ENCODE results near the gene SAP30L. TPM values are rescaled to one million over a fixed set of nuclear protein-coding genes. Genes with fewer than 3 reads are reported as not detected.

SAP30L gene
- total RNA-seq, 1 experiment from 2014 or later = 38.6 TPM

DNA sequence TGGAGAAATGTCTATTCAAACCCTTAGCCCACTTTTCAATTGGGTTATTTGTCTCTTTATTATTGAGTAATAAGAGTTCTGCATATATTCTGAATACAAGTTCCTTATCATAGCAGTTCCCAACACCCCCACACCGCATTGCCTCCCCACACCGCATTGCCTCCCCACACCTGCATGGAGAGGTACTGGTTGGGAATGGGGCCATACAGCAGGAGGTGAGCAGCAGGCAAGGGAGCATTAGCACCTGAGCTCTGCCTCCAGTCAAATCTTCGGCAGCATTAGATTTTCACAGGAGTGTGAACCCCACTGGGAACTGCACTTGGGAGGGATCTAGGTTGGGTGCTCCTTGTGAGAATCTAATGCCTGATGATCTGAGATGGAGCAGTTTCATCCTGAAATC is 10.6 kb upstream of the SAP30L start:
- H3K27ac Mint-ChIP-seq (ENCODE audit: unreplicated experiment) = no peak overlapping the region
- intact Hi-C loops (cut with micrococcal nuclease; ENCODE audit: unreplicated experiment) = no loop called here
- TF ChIP-seq, protein P1, sequence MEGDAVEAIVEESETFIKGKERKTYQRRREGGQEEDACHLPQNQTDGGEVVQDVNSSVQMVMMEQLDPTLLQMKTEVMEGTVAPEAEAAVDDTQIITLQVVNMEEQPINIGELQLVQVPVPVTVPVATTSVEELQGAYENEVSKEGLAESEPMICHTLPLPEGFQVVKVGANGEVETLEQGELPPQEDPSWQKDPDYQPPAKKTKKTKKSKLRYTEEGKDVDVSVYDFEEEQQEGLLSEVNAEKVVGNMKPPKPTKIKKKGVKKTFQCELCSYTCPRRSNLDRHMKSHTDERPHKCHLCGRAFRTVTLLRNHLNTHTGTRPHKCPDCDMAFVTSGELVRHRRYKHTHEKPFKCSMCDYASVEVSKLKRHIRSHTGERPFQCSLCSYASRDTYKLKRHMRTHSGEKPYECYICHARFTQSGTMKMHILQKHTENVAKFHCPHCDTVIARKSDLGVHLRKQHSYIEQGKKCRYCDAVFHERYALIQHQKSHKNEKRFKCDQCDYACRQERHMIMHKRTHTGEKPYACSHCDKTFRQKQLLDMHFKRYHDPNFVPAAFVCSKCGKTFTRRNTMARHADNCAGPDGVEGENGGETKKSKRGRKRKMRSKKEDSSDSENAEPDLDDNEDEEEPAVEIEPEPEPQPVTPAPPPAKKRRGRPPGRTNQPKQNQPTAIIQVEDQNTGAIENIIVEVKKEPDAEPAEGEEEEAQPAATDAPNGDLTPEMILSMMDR (IDR thresholded peaks at IDR 0.05; ENCODE audit: unreplicated experiment) = no peak
- H3K4me3 Mint-ChIP-seq (ENCODE audit: low read depth, unreplicated experiment) = no peak overlapping the region
- no TSS peak for BruUV-seq (replicated peaks)
- DNase-seq = no peak
- H3K9me3 Mint-ChIP-seq (ENCODE audit: low read depth, unreplicated experiment) = no peaks in the 10 kb centered on the region
- no peaks in the 10 kb centered on the region for H3K4me1 Mint-ChIP-seq (ENCODE audit: low read depth, unreplicated experiment)
- CTCF ChIA-PET = no interaction called here
- peaks cover 10% of the 10 kb centered on the region for H3K36me3 Mint-ChIP-seq (ENCODE audit: insufficient read depth, unreplicated experiment)
- no peaks in the 10 kb centered on the region for H3K27me3 Mint-ChIP-seq (ENCODE audit: unreplicated experiment)

DNA sequence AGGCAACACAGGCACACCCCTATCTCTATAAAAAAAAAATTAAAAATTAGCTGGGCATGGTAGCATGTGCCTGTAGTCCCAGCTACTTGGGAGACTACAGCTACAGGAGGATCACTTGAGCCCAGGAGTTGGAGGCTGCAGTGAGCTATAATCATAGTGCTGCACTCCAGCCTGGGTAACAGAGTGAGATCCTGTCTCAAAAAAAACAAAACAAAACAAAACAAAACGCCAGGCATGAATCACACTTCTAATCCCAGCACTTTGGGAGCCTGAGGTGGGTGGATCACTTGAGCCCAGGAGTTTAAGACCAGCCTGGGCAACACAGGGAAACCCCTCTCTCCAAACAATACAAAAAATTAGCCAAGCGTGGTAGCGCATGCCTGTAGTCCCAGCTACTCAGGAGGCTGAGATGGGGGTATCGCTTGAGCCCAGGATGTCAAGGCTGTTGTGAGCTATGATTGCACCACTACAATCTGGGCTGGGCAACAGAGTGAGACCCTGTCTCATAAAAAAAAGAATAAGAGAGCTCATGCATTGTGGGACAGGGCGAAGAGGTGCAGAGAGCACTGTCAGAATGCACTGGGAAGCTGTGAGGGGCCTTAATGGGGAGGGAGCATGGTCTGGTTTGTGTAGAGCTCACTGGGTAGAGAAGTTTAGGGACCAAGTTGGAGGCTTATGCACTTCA is 8.4 kb upstream of the SAP30L start:
- H3K27me3 Mint-ChIP-seq (ENCODE audit: unreplicated experiment) = no peaks in the 10 kb centered on the region
- H3K27ac Mint-ChIP-seq (ENCODE audit: unreplicated experiment) = no peak overlapping the region
- peaks cover 10% of the 10 kb centered on the region for H3K36me3 Mint-ChIP-seq (ENCODE audit: insufficient read depth, unreplicated experiment)
- DNase-seq = no peak
- intact Hi-C loops (cut with micrococcal nuclease; ENCODE audit: unreplicated experiment) = no loop called here
- no TSS peak for BruUV-seq (replicated peaks)
- no peaks in the 10 kb centered on the region for H3K4me1 Mint-ChIP-seq (ENCODE audit: low read depth, unreplicated experiment)
- H3K9me3 Mint-ChIP-seq (ENCODE audit: low read depth, unreplicated experiment) = no peaks in the 10 kb centered on the region
- CTCF ChIA-PET = no interaction called here
- H3K4me3 Mint-ChIP-seq (ENCODE audit: low read depth, unreplicated experiment) = no peak overlapping the region
- TF ChIP-seq, protein P1 (IDR thresholded peaks at IDR 0.05; ENCODE audit: unreplicated experiment) = no peak

DNA sequence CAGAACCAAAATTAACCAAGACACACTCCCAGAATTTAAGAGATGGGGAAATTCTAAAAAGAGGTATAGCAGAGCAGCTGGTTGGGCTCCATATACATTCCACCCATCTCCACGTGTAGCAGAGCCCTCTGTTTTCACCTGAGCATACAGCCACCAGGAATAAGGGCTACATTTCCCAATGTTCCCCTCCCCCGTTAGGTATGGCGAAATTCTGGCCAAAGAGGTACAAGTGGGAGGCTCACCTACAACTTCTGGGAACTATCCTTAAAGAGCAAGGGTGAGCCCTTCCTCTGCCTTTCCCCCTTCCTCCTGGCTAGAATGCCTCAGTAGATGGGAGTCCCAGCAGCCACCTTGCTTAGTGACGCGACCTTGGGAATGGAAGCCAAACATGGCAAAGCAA is 5.3 kb upstream of the SAP30L start:
- TF ChIP-seq, protein P1 (IDR thresholded peaks at IDR 0.05; ENCODE audit: unreplicated experiment) = no peak
- no peaks in the 10 kb centered on the region for H3K27me3 Mint-ChIP-seq (ENCODE audit: unreplicated experiment)
- H3K4me1 Mint-ChIP-seq (ENCODE audit: low read depth, unreplicated experiment) = no peaks in the 10 kb centered on the region
- CTCF ChIA-PET = no interaction called here
- no peak overlapping the region for H3K4me3 Mint-ChIP-seq (ENCODE audit: low read depth, unreplicated experiment)
- no peaks in the 10 kb centered on the region for H3K9me3 Mint-ChIP-seq (ENCODE audit: low read depth, unreplicated experiment)
- no TSS peak for BruUV-seq (replicated peaks)
- intact Hi-C loops (cut with micrococcal nuclease; ENCODE audit: unreplicated experiment) = no loop called here
- H3K36me3 Mint-ChIP-seq (ENCODE audit: insufficient read depth, unreplicated experiment) = peaks cover 20% of the 10 kb centered on the region
- no peak for DNase-seq
- H3K27ac Mint-ChIP-seq (ENCODE audit: unreplicated experiment) = no peak overlapping the region

DNA sequence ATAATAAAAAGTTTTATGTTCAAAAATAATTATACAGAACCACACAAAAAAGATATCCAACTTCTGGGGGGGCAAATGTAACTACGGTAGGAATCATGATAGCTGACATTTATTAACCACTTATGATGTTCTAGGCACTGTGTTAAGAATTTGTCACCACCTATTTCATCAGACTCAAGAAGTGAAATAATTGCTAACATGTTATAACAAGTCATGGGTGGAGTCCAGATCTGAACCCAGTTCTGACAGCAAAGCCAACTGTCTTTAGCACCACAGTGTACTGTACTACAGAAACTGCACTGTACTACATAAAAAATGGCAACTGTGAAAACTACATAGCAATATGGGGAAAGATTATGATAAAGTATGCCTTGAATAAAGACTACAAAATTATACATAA is 3.0 kb upstream of the SAP30L start:
- intact Hi-C loops (cut with micrococcal nuclease; ENCODE audit: unreplicated experiment) = no loop called here
- Mint-ChIP-seq H3K27me3 (ENCODE audit: unreplicated experiment) (no peaks in the 10 kb centered on the region), H3K27ac (ENCODE audit: unreplicated experiment) (no peak overlapping the region), H3K36me3 (ENCODE audit: insufficient read depth, unreplicated experiment) (peaks cover 30% of the 10 kb centered on the region), H3K9me3 (ENCODE audit: low read depth, unreplicated experiment) (no peaks in the 10 kb centered on the region), H3K4me1 (ENCODE audit: low read depth, unreplicated experiment) (peaks cover 6% of the 10 kb centered on the region), H3K4me3 (ENCODE audit: low read depth, unreplicated experiment) (no peak overlapping the region)
- no peak for DNase-seq
- no TSS peak for BruUV-seq (replicated peaks)
- TF ChIP-seq, protein P1 (IDR thresholded peaks at IDR 0.05; ENCODE audit: unreplicated experiment) = no peak
- CTCF ChIA-PET = no interaction called here

Data from Calu3 (cell line).